ENCODE results near the gene CD68.

- TF ChIP-seq CTCF (conservative IDR thresholded peaks at IDR 0.05; ENCODE audit: low read depth, low read length) (no peak), EZH2 (IDR thresholded peaks at IDR 0.05; ENCODE audit: borderline replicate concordance, low read depth, low read length, poor library complexity, severe bottlenecking) (no peak)
Measured at GRCh38 chr17:7556627-7557026, 22.8 kb upstream of the CD68 start.
